ENCODE measurements around the gene FSD1L.

FSD1L gene

DNA sequence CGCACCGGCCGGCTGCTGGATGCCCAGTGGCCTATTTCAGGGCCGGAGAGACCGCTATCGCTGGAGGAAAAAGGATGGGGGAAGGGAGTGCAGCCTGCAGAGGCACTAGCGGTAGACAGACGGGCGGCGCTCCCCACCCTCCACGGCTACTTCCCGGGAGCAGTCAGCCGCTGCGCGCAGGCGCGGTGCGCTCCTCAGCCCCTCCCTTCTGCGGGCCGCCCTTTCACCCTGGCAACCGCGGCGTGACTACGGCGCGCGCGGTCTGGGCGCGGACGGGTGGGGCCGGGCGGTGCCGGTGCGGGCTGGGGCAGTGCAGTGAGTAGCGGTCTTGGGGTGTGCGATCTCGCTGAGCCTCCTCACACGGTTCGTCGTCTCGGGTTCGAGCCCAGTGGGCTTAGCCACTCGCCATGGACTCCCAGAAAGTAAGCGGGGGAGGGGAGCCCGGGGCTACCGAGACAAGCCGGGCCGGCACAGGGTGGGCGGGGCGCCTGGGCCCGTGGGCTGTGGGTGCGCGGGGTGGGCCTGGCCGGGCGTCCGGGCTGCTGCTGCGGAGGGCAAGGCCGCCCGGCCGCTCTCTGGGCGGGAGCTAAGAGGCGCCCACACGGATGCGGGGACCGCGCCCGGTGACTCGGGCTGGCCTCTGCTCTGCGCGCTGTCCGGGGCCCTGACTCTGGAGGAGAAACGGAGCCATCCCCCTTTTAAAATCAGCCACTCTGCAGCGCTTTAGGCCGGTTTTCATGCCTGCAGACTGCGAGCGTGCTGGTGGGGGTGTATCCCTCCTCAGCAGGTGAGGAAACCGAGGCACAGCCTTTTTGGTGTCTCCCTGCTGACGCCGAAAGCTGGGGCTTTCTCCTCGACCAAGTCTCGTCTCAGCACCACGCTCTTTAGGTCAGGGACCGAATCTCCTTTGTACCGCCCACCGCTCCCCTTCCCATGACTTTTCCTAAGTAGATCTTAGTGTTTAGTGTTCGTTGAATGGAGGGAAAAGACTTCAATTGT is at the start of gene FSD1L:
FSD1L (plus strand) TSS at position 221 of the 999 bp plus-strand sequence; CDS start at position 408, 187 bp downstream.
- DNase-seq = peak; percentile 91

- no peak for DNase-seq
These were observed 48.7 kb upstream of the FSD1L start for GRCh38 chr9:105399117-105399516.

DNA sequence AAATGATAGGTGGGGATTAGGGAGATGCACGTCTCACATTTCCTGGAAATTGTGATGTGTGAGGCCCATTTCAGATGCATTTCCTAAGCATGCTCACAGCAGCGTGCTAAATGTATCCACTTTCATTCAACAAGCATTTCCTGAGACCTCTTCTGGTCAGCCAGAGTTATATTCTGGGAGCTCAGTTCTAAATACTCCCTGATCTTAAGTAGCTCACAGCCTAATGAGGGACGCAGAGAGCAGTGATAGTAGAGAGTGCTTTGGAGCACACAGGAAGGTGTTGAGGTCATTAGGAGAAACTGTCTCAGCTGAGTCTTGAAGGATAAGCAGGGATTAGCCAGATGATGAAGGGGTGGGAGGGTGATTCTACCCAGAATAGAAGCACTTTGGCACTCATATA is 46.2 kb upstream of the FSD1L start:
- DNase-seq = peak; percentile 30

GRCh38 chr9:105403552-105404248 is 44.1 kb upstream of the FSD1L start:
- no peak for DNase-seq

GRCh38 chr9:105405514-105406131 is 42.2 kb upstream of the FSD1L start:
- peak; percentile 24 for DNase-seq

DNA sequence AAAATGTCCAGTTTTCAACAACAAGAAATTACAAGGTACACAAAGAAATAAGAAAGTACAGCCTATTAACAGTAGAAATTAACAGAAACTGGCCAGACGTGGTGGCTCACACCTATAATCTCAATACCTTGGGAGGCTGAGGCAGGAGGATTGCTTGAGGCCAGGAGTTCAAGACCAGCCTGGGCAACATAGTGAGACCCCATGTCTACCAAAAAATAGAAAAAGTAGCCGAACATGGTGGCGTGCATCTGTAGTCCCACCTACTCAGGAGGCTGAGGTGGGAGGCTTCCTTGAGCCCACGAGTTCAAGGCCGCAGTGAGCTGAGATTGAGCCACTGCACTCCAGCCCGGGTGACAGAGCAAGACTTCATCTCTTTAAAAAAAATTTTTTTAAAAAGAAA is 41.5 kb upstream of the FSD1L start:
- no peak for DNase-seq

DNA sequence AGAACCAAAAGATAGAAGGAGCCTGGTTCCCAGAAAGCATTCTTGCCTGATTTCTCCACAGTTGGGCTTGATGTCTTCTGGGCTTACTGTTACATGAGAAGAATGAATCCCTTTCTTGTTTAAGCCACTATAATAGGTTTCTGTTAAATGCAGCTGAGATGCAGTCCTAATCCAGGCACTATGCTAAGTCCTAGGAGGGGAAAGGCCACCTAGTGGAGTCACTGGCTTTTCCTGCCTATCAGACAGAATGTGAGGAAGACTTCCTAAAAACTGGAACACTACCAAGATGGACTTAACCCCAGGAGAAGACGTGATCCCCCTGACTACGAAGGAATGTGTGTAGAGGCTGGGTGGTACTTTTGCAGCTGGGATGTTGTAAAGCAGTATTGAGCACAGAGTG is 34.3 kb upstream of the FSD1L start:
- peak; percentile 48 for DNase-seq

- peak; percentile 54 for DNase-seq
These were observed 32.7 kb upstream of the FSD1L start for GRCh38 chr9:105414947-105415661.

- DNase-seq = no peak
These were observed 32.2 kb upstream of the FSD1L start for GRCh38 chr9:105415662-105415980.

- DNase-seq = no peak
These were observed 31.0 kb upstream of the FSD1L start for GRCh38 chr9:105416840-105417239.

- DNase-seq = no peak
These were observed 29.0 kb upstream of the FSD1L start for GRCh38 chr9:105418588-105419500.

DNA sequence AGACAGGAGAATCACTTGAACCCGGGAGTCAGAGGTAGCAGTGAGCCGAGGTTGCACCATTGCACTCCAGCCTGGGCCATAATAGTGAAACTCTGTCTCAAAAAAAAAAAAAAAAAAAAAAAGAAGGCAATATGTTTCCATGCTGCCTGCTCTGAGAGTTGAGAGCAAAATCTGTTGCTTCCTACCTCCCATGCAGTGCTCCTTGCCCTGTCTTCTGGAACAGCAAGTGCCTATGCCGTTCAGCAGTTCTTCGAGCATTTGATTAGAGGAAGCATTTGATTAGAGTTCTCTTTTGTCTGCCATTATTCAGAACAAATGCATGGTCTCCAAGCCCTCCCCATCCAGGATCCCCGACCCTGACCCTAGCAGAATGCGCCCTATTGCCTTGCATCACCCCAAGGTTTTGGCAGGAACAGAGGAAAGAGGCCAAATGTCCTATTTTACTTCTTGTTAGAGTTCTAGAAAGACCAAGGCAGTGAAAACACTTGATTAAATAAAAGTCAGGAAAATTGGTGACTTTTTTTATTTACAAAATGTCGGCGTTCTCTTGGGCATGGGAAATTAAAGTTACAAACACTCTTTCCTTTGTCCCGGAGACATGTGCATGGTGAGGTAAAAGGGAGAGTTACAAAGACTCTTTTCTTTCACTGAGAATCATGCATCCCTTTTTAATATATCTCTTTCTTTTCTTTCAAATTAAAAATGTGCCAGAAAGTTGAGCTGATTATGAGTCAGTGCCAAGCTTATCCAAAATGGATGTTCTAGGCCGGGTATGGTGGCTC is 27.8 kb upstream of the FSD1L start:
- DNase-seq = no peak

- DNase-seq = no peak
These were observed 26.7 kb upstream of the FSD1L start for GRCh38 chr9:105421154-105421553.

GRCh38 chr9:105421864-105422263 is 26.0 kb upstream of the FSD1L start:
- DNase-seq = no peak

- peak; percentile 30 for DNase-seq
These were observed 21.9 kb upstream of the FSD1L start for GRCh38 chr9:105425816-105426433.

DNA sequence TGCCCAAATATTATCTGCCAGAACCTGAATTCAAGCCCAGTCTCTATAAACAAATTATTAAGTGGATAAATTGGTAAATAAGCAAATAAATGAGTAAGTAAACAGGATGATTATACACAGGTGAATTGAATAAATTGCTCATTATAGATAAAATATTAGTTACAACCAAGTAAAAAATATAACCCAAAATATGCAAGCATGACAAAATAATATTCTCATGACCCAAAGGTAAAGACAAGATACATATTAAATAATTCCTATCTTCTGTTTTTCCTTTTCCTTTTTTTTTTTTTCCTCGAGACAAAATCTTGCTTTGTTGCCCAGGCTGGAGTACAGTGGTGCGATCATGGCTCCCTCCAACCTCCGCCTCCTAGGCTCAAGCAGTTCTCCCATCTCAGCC is 21.2 kb upstream of the FSD1L start:
- no peak for DNase-seq

DNA sequence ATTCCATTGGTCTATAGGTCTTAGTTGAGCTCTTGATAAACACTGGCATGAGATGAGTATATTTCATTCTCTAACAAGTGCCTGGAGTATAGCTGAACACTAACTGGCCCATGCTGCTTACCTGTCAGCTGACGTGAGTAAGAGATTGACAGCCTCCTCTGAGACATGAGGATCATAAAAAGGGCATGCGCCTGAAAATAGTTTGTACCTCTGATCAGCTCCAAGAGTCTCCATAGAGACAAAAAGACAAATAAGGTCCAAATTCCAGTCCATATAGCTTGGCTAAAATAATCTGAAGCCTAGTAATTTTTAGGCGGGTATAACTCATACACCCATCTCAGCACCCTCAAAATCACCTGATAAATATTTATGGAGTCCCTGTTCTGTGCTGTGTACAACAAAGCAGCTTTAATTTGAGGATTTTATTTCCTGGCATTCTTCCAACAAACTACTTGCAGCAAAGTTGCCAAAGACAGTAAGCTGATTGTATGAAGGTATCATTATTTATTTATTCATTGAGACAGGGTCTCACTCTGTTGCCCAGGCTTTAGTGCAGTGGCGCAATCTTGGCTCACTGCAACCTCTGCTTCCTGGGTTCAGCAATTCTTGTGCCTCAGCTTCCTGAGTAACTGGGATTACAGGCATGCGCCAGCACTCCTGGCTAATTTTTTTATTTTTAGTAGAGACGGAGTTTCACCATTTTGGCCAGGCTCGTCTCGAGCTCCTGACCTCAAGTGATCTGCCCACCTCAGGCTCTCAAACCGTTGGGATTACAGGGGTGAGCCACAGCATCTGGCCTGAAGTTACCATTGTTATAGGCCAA is 16.2 kb upstream of the FSD1L start:
- no peak for DNase-seq

- no peak for DNase-seq
These were observed 15.5 kb upstream of the FSD1L start for GRCh38 chr9:105432247-105432842.

DNA sequence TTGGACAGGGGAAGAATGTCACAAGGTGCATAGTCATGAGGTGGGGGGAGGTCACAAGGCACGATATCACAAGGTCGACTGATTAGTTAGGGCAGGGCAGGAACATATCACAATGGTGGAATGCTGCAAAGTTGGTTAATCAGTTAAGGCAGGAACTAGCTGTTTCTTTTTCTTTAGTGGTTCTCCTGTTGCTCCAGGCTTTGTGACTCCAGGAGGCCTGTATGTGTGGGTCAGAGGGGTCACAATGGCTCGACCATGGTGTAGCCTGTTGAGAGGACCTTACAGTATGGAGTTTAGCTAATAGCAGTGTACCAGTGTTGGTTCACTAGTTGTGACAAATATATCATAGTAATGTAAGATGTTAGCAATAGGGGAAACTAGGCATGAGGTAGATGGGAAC is 12.4 kb upstream of the FSD1L start:
- DNase-seq = no peak
